Panc1 (cell line): Measurements from ENCODE around the gene IRF8. TPM values are rescaled to one million over a fixed set of nuclear protein-coding genes. Genes with fewer than 3 reads are reported as not detected.

Experiments used
- ATAC-seq: fragments of 200-7000 bp; cut with Tn5 transposase; 2 replicates; pipeline ENCODE4 v1.9.1; 2020; ENCODE audit warnings: mild to moderate bottlenecking, moderate library complexity
- BruUV-seq: library from RNA; stranded (reverse); fragments of 400-500 nt; replicated peaks from 2 replicates; lab custom pipeline; 2021; lab: Mats Ljungman, UMichigan
- CTCF ChIA-PET: fragments of 300-600 bp; sonication (Branson Sonifier 250); formaldehyde crosslinking; loops from one replicate; lab custom pipeline; 2022; ENCODE audit warnings: antibody characterized with exemption; lab: Charles Lee
- POLR2A ChIA-PET: fragments of 300-600 bp; sonication (Branson Sonifier 250); formaldehyde crosslinking; loops from one replicate; lab custom pipeline; 2022; ENCODE audit warnings: antibody characterized with exemption; lab: Charles Lee
- DNase-seq: peaks from one replicate; pipeline ENCODE4 v3.0.0-alpha.2; 2010; ENCODE audit warnings: low read depth, low spot score
- H3K27ac ChIP-seq: 2 replicates; pipeline ENCODE4 v1.5.1; 2011; ENCODE audit warnings: mild to moderate bottlenecking, low read length, inconsistent platforms
- H3K27me3 ChIP-seq: fragments of 200-500 bp; sonication (Bioruptor generic); 2 replicates; pipeline ENCODE4 v1.6.0; 2014; ENCODE audit warnings: low read length, inconsistent platforms; ENCODE audit not compliant: control insufficient read depth, insufficient read depth
- H3K36me3 ChIP-seq: fragments of 200-500 bp; sonication (Bioruptor generic); 2 replicates; pipeline ENCODE4 v1.5.1; 2014; ENCODE audit warnings: inconsistent platforms, mild to moderate bottlenecking, low read length, moderate library complexity; ENCODE audit not compliant: control insufficient read depth, insufficient read depth
- H3K4me1 ChIP-seq: 2 replicates; pipeline ENCODE4 v1.5.1; 2011; ENCODE audit warnings: inconsistent platforms, mild to moderate bottlenecking, low read length, moderate library complexity; ENCODE audit not compliant: control insufficient read depth, insufficient read depth
- H3K4me3 ChIP-seq, 2 experiments: 2 replicates each; pipeline ENCODE4 v1.5.1; 2011 to 2012; ENCODE audit warnings: low read depth in 2 of 2, low read length in 2 of 2, mild to moderate bottlenecking in 2 of 2, inconsistent platforms in 1 of 2, moderate library complexity in 1 of 2
- H3K9me3 ChIP-seq: fragments of 200-500 bp; sonication (Bioruptor generic); 2 replicates; pipeline ENCODE4 v1.5.1; 2014; ENCODE audit warnings: low read depth, mild to moderate bottlenecking, inconsistent platforms, low read length, moderate library complexity; ENCODE audit not compliant: control insufficient read depth, insufficient read depth
- CTCF ChIP-seq: fragments of 450-650 bp; IDR thresholded peaks from 2 replicates; pipeline ENCODE4 v1.5.1; 2017; ENCODE audit warnings: mild to moderate bottlenecking
- POLR2AphosphoS5 ChIP-seq: IDR thresholded peaks from 2 replicates; pipeline ENCODE4 v1.6.1; 2012; ENCODE audit warnings: mild to moderate bottlenecking, low read depth, low read length, moderate library complexity
- REST ChIP-seq, 2 experiments: IDR thresholded peaks; 2 replicates each; pipeline ENCODE4 v1.6.1; 2011 to 2012; ENCODE audit warnings: low read depth in 2 of 2, control low read depth in 1 of 2, low read length in 1 of 2, mild to moderate bottlenecking in 1 of 2, moderate library complexity in 1 of 2; ENCODE audit not compliant: insufficient read depth in 1 of 2
- SIN3A ChIP-seq: IDR thresholded peaks from 2 replicates; pipeline ENCODE4 v1.6.1; 2012; ENCODE audit warnings: low read depth, mild to moderate bottlenecking, low read length, moderate library complexity, borderline replicate concordance; ENCODE audit not compliant: insufficient read depth
- TCF7L2 ChIP-seq: IDR thresholded peaks from 2 replicates; pipeline ENCODE4 v1.6.1; 2011; ENCODE audit warnings: mild to moderate bottlenecking, low read depth, low read length, inconsistent platforms
- in situ Hi-C: cut with HindIII; loops from 2 replicates; pipeline ENCODE4 v1.10.0; 2016; ENCODE audit warnings: low sequenced_read_pairs, low pct_unique_long_range_greater_than_20kb
- intact Hi-C: fragments of 100-400 bp; cut with micrococcal nuclease; formaldehyde crosslinking; loops from one replicate; pipeline ENCODE4 v1.10.0; 2022; ENCODE audit not compliant: unreplicated experiment
- total RNA-seq: library from RNA; stranded (reverse); gene quantifications from one replicate; pipeline ENCODE4 v1.2.1, GENCODE V29; 2021; ENCODE audit not compliant: unreplicated experiment

IRF8 gene
- total RNA-seq, 1 experiment from 2014 or later: 0.62 TPM

GRCh38 chr16:85946541-85947124, 47.7 kb downstream of the IRF8 start:
- H3K36me3 ChIP-seq: no peaks in the 10 kb centered on the region
- no TSS peak for BruUV-seq
- no peak overlapping the region for H3K27ac ChIP-seq
- ATAC-seq: no peak
- DNase-seq: no peak
- H3K4me1 ChIP-seq: no peaks in the 10 kb centered on the region
- no peak for TF ChIP-seq POLR2AphosphoS5
- no peak for TF ChIP-seq SIN3A
- TF ChIP-seq TCF7L2: no peak
- no peak for TF ChIP-seq CTCF
- TF ChIP-seq REST (IDR thresholded peaks at IDR 0.05; ENCODE audit: insufficient read depth in 1 of 2, low read depth in 2 of 2, low read length in 1 of 2): no peak
- ChIA-PET CTCF (no interaction called here), POLR2A (no interaction called here)
- no peak overlapping the region for H3K4me3 ChIP-seq
- H3K27me3 ChIP-seq: no peaks in the 10 kb centered on the region; the same call in 1 of the 2 replicates
- in situ Hi-C loops (no loop called here), intact Hi-C loops (no loop called here)
- H3K9me3 ChIP-seq: no peaks in the 10 kb centered on the region

GRCh38 chr16:85947230-85948137, 48.5 kb downstream of the IRF8 start:
- Histone ChIP-seq H3K27ac (no peak overlapping the region), H3K36me3 (no peaks in the 10 kb centered on the region), H3K4me1 (no peaks in the 10 kb centered on the region), H3K4me3 (peak overlapping the region; percentile 14 to 39), H3K9me3 (no peaks in the 10 kb centered on the region), H3K27me3 (no peaks in the 10 kb centered on the region; the same call in 1 of the 2 replicates)
- BruUV-seq: no TSS peak
- TF ChIP-seq SIN3A (no peak), REST (IDR thresholded peaks at IDR 0.05; ENCODE audit: insufficient read depth in 1 of 2, low read depth in 2 of 2, low read length in 1 of 2) (no peak), POLR2AphosphoS5 (no peak), TCF7L2 (no peak)
- ChIA-PET CTCF (no interaction called here), POLR2A (no interaction called here)
- DNase-seq (no peak), ATAC-seq (no peak)
- intact Hi-C loops: no loop called here
- in situ Hi-C loops: no loop called here
